AG08395 (cell line): ENCODE results near the gene CHCHD3.

Experiments
- DNase-seq: peaks from one replicate; pipeline ENCODE4 v3.0.0; 2012; ENCODE audit warnings: mixed read lengths, low spot score

CHCHD3 gene

GRCh38 chr7:132815696-132816311 is 266.1 kb downstream of the CHCHD3 start:
- no peak for DNase-seq

GRCh38 chr7:132815130-132815529 is 266.8 kb downstream of the CHCHD3 start:
- DNase-seq = no peak

GRCh38 chr7:132810561-132810960 is 271.3 kb downstream of the CHCHD3 start:
- no peak for DNase-seq

DNA sequence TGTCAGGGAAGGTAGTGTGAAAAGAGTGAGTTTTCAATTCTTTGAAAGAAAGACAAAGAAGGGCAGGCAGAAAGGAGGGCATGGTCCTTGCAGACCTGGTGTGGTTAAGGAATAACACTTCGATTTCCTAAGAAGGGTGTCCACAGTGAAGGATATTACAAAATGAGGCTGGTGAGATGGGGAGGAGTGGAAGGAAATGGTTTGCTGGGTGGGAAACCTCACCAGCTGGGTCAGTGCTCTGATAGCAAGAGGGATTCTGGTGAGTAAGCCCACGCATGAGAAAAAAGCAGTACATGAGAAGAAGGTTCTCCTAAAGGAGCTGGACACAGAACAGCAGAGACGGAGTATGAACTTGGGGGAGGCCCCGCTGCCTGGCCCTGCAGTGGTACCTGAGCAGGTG is 275.1 kb downstream of the CHCHD3 start:
- DNase-seq = no peak

GRCh38 chr7:132805766-132806165 is 276.1 kb downstream of the CHCHD3 start:
- DNase-seq = no peak

- DNase-seq = no peak
Measured at GRCh38 chr7:132804849-132805485, 276.9 kb downstream of the CHCHD3 start.

- no peak for DNase-seq
Measured at GRCh38 chr7:132800522-132800921, 281.4 kb downstream of the CHCHD3 start.

DNA sequence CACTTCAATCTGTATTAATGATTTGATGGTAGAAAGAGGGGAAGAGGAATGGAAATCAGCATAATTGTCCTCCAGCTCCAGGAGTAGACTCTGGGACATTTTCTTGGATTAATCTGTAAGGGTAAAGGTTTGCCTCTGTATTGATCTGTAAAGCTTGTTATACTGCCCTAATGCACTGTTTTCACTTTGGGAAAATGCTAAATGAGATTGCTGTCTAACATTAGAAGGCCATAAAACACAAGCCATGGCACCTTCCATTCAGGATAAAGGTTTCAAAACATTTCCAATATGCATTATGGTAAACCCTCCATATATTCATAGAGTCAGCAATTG is 282.8 kb downstream of the CHCHD3 start:
- no peak for DNase-seq

DNA sequence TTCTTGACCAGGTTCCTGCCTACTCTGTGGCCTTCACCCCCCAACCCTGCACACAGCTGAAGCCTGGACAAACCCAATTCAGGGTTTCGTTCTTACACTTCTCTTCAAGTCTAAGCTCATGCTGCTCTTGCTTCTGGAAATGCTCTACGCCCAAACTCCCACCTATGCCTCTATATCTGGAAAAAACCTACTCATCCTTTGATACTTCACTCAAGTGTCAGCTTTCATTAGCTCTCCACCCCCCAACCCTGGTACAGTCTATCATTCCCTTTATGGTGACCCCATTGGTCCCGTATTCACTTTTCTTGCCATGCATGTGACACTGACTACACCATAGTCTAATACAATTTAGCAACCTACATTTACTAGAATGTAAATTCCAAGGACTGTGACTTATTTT is 284.7 kb downstream of the CHCHD3 start:
- no peak for DNase-seq

- no peak for DNase-seq
Measured at GRCh38 chr7:132793474-132793873, 288.4 kb downstream of the CHCHD3 start.

- no peak for DNase-seq
Measured at GRCh38 chr7:132791036-132791435, 290.9 kb downstream of the CHCHD3 start.

GRCh38 chr7:132790104-132790503 is 291.8 kb downstream of the CHCHD3 start:
- DNase-seq = no peak

DNA sequence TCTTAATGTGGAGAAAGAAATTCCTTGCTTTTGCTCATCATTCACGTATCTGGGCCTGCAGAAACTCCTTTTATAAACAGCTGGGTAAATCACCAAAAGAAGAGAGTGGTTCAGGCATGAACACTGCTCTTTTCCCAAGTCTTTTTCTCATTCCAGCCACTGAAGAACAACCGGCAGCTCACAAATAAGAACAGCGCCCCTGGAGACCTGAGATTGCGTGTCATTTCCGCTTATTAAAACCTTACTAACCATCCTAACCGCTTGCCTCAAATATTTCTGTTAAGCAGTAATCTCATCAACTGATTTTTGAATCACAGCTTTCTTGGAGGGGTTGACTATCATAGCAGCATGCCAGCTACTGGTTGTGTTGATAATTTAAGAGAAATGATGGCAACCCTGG is 292.6 kb downstream of the CHCHD3 start:
- no peak for DNase-seq

DNA sequence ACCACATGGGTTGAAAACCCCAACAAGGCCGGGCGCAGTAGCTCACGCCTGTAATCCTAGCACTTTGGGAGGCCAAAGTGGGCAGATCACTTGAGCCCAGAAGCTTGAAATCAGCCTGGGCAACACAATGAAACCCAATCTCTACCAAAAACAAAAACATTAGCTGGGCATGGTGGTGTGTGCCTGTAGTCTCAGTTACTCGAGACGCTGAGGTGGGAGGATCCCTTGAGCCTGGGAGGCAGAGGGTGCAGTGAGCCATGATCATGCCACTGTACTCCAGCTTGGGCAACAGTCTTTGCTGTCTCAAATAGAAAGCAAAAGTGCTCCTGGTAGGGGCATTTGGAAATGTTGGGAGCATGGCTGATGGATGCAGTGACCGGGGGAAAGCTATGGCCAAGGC is 296.0 kb downstream of the CHCHD3 start:
- DNase-seq = no peak

DNA sequence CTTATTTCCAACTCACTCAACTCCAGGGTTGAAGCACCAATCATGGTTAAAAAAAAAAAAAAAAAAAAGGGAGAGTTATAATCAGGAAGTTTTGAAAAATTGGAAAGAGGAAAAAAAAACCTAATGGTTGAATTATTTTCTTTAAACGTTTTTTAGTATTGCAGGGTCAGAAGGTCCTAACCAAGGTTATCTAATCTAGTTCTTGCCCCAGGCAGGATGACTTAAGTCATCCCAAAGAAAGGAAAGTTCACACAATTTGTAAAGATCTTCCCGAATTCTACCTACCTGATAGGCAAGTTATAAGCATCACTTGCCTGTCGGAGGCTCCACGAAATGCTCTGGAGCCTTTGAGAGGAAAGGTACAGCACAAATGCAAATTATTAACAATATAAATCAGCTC is 297.5 kb downstream of the CHCHD3 start:
- no peak for DNase-seq

GRCh38 chr7:132783824-132784223 is 298.1 kb downstream of the CHCHD3 start:
- peak; percentile 36 for DNase-seq

- DNase-seq = peak; percentile 87
Measured at GRCh38 chr7:132782777-132783640, 298.9 kb downstream of the CHCHD3 start.

DNA sequence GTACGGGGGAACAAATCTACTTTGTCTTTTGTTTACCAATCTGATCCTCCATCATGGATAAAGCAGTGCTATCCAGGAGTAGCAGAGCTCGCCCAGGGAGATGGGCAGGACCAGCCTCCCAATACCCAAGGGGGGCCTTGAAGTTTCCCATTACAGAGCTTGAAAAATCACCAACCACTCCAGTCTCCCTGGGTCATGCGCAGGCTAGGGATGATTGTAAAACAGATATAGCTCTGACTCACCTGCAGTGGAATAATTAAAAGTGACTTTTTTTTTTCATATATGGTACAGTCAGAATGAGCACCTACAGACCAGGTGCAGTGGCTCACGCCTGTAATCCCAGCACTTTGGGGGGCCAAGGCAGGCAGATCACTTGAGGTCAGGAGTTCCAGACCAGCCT is 301.1 kb downstream of the CHCHD3 start:
- no peak for DNase-seq

- DNase-seq = no peak
Measured at GRCh38 chr7:132779164-132779563, 302.7 kb downstream of the CHCHD3 start.

DNA sequence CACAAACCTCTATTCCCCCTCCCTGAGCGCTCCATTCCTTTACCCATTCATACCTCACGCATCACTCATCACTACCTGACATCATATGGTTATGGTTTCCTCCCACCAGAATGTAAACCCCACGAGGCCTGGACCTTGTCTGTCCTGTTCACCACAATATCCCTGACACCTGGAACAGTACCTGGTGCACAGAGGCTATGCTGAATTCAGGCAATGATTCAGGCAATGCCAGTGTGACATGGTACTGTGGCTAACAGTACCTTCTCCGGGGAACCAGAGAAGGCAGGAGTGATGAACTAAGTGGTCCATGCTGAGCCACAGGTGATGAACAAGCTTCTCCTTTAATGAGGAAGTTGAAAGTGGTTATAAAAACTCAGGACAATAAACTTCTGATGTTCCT is 303.1 kb downstream of the CHCHD3 start:
- no peak for DNase-seq

- no peak for DNase-seq
Measured at GRCh38 chr7:132777956-132778355, 303.9 kb downstream of the CHCHD3 start.

GRCh38 chr7:132777414-132777813 is 304.5 kb downstream of the CHCHD3 start:
- DNase-seq = no peak

DNA sequence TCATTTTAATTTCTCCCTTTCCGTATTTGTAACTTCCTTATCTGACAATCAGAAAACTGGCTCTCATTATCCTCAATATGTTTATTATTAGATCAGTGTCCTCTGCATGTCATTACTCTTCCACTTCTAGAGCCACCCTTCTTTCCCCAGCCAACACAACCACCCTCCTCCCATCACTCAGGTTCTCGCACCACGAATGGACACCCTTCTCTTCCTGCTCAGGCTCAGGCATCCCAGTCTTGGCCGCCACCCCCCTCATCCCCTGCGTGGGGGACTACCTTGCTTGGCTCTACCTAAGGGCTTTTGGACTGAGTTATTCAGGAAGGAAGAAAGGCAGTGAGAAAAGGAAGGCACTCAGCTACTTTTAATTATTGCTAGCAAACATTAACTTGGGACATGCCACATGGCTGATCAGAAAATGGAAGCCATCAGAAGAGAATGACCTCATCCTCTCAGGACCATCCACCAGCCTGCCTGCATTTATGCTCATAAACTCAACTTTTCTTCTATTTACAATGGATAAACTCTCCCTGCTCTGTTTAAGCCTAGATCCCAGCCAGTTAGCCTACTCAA is 305.8 kb downstream of the CHCHD3 start:
- no peak for DNase-seq
